Embryonic facial prominence (tissue), 1 donor: Measurements from ENCODE around the gene ALG14.
"Not testable (repeated sequence)": the region's sequence is repeated elsewhere in the genome, so short reads cannot be mapped to it uniquely, and the experiment has no call there.

ENCODE experiments used
- DNase-seq: peaks from one replicate; pipeline ENCODE4 v3.0.0-alpha.2; 2016; ENCODE audit errors: extremely low spot score

ALG14 gene

GRCh38 chr1:95072532-95073419 is at the start of gene ALG14:
TSS of gene ALG14 (minus strand) at chr1:95072951. CDS start at chr1:95072898, 53 bp downstream.
- peak; percentile 93 for DNase-seq

GRCh38 chr1:95122151-95122697 is 49.5 kb upstream of the ALG14 start:
- no peak for DNase-seq

GRCh38 chr1:95119273-95119672 is 46.5 kb upstream of the ALG14 start:
- no peak for DNase-seq

DNA sequence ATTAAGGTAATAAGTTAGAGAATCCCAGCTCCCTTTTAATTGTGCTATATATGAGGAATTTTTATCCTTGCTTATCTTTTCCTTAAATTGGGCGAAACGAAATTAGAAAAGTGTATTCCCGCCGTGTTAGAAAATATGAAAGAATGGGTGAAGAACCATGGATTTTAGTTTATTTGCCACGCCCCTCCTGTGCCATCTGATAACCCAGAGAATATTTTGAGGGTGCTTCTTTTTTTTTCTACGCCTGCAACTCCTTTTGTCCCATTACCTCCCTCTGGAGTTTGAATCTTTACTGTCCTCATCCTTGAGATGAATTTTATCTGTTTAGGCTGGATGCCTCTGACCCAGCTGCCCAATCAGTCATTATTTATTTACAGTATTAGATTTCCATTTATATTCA is 46.0 kb upstream of the ALG14 start:
- DNase-seq: no peak

DNA sequence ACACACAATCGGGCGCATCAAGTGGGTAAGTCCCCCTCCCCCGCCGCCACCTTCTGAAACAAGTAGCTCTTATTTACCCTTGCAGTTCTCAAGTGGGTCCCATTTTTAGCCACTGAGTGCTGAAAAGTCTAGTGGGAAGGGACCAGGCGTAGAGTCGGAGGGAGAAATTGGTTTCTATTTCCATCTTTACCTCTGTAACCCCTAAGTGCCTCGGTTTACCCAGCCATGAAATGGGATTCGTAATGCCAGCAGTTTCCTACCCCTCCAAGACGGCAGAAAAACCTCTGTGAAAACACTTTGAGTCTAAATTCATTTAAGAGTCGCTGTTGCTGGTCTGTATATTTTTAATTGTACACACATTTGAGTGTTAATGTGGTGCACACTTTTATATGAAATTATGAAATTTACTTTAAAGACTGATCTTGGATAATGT is 45.3 kb upstream of the ALG14 start:
- DNase-seq: no peak

GRCh38 chr1:95117207-95118066 is 44.7 kb upstream of the ALG14 start, which contains the start of gene TLCD4:
TSS of gene TLCD4 (plus strand) at chr1:95117355. CDS start at chr1:95143902, 26,547 bp downstream.
- DNase-seq: no peak

DNA sequence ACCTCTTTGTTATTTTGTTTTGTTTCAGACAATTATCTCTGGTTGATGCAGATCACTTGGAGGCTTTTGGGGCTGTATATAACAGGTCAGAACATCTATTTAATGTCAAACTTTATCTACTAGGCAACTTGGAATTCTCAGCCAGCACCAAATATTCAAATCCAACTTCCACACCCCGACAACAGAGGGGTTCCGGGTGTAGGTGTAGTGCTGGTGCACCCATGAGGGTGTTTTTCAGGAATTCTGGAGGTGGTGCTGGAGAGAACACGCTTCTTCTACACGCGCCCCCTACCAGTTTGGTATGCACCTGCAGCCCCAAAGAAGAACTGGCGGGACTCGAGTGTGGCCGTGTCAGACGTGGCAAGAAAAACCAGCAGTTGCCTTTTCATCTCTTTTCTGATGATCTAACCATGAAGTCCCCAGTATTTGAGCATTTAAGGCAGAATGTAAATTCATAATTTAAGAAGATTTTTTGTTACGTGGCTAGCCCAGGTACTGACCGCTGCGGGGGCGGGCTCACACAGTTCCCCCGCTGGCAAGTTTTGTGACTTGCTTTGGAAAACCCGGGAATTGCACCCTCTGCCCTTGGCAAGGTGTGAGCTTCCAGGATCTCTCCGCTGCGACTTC is 43.9 kb upstream of the ALG14 start:
- peak; percentile 54 for DNase-seq

DNA sequence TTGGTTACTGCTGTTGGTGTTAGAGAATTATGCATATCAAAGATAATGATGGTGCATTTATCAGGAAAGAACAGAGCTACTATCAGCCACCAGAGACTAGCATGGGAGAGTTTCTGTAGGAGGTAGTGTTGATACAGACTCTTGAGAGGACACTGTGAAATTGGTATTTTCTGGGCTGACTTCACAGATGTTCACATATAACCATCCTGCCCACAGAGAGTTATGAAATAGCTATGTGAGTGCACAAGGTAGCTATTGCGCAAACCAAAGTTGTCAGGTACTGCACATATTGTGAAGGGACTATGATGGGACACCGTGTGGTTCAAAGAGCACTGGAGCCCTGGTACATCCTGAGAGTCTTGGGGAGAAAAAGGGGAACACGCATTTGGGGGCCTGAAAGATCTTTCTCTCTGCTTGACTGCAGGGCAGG is 43.0 kb upstream of the ALG14 start:
- no peak for DNase-seq

- no peak for DNase-seq
These were observed 40.9 kb upstream of the ALG14 start for GRCh38 chr1:95113684-95114083.

DNA sequence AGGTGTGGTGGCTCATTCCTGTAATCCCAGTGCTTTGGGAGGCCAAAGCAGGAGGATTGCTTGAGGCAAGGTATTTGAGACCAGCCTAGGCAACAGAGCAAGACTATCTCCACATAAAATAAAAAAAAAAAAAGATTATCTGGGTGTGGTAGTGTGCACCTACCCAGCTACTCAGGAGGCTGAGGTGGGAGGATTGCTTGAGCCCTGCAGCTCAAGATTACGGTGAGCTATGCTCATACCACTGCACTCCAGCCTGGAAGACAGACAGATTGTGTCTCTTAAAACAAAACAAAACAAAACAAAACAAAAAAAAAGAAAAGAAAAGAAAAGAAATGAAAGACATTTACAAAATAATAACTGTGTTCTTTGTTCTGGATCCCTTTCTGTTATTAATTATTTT is 38.3 kb upstream of the ALG14 start:
- no peak for DNase-seq

DNA sequence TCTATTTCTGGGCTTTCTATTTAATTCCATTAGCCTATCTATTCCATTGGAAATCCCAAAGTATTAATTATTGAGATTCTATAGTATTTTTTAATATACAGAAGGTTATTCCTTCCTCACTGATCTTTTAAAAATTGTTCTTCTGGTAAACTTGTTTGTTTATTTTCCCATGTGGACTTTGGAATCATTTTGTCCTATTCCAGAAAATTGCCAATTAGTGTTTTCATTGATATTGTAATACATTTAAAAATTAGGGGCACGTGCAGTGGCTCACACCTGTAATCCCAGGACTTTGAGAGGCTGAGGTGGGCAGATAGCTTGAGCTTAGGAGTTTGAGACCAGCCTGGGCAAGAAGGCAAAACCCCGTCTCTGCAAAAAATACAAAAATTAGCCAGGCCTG is 36.0 kb upstream of the ALG14 start:
- no peak for DNase-seq

DNA sequence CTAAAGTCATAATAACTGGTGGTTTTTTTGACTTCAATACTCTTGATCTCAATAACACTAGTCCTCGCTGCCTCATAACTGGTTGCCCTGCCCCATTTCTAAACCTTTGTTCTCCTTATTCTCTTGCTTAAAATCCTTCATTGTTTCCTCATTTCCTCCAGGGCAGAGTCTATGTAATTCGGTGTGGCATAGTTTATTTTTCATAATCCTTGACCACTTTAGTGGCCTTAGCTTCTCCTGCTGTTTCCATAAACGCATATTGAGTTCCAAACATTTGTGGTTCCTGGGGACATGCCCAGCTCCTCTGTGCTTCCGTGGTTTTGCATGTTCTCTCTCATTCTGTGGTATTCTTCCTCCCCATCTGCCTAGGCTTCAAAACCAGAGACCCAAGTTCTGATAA is 25.4 kb upstream of the ALG14 start:
- DNase-seq: no peak

- DNase-seq: no peak
These were observed 24.7 kb upstream of the ALG14 start for GRCh38 chr1:95097426-95097825.

DNA sequence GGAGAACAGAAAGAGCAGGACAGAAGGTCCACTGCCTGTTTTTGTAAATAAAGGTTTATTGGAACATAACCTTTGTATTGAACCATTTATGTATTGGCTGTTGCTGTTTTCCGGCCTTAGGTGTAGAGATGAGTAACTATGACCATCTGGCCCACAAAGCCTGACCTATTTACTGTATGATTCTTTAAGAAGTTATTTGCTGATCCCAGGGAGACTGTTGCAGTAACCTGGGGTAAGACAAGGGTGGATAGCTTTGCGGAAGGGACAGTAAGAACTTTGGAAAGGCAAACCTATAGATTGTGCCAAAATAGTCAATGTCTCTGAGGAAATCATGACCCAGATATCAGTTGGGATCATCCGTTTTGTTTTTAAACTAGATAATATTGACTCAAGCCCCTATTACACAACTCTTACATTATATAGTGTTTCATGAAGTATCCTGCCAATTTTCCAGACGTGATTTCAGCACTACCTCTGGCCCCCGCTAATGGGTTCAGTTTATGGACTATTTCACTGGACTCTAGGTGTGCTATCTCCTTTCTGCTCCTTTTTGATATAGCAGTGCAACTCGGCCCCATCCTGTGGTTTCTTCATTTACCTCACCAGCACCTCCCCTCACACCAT is 23.6 kb upstream of the ALG14 start:
- DNase-seq: no peak

DNA sequence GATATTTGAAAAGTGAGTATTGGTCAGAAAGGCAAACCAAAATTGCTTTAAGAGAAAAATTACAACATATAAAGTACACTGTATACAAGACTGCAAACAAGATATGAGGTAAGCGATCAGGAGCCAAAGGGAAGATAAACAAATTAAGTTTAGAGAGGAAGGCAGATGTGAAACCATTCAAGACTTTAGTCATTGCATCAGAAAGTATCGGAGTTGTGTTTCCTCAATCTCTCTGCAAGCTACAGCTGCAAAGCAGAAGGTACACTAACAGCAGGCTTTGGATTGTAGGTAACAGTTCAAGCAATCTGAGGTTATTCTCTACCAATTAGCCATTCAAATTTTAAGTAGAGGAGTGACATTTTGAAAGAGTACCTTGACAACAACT is 23.1 kb upstream of the ALG14 start:
- DNase-seq: no peak

- DNase-seq: no peak
These were observed 22.2 kb upstream of the ALG14 start for GRCh38 chr1:95094923-95095322.

- DNase-seq: no peak
These were observed 20.5 kb upstream of the ALG14 start for GRCh38 chr1:95093296-95093695.

DNA sequence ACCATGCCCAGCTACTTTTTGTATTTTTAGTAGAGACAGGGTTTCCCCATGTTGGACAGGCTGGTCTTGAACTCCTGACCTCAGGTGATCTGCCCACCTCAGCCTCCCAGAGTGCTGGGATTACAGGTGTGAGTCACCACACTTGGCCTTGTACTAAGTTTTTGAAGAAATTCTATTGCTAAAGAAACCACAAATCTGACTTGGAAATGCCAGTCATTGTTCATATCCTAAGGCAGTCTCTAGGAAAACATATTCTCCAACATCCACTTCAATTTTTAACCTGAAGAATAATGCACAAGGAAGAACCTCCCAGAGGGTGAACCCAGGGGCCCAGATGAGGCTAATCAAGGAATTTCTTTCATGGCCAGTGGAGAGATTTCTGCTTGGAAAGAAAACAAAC is 20.1 kb upstream of the ALG14 start:
- not testable (repeated sequence) for DNase-seq

- not testable (repeated sequence) for DNase-seq
These were observed 18.5 kb upstream of the ALG14 start for GRCh38 chr1:95091290-95091689.

DNA sequence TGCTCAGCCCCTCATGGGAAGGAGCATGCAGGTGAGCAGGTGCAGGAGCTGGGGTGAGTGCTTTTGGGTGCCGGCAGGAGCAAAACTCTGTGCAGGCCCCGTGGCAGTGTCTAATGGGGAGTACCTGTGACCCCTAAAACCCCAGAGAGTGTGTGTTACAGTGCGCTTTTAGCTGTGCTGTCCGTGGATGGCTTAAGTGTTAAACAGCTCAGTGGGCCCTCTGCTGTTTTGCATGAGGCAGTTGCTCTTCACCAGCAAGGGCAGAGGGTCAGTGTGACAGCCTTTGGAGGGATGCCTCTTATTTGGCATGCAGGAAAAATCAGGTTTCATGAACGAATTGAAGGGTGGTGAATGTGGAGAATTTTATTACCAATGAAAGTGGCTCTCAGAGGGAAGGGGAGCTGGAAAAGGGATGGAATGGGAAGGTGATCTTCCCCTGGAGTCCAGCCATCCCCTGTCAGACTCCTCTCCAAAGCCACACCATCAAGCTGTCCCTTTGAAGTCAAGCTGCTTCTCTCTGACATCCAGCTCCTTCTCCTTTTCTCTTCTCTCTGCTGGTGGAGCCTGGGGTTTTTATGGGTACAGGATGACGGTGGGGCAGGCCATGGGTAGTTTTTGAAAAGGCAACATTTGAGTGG is 17.0 kb upstream of the ALG14 start:
- no peak for DNase-seq

GRCh38 chr1:95088303-95088702 is 15.6 kb upstream of the ALG14 start:
- no peak for DNase-seq
